DOHH2 (cell line): ENCODE results near the gene GIMAP8.

Experiments
- H3F3A ChIP-seq: fragments of 200-600 bp; sonication (generic), shearing (Covaris generic); 2 replicates; pipeline ENCODE4 v1.6.0; 2016; ENCODE audit warnings: antibody characterized with exemption, mild to moderate bottlenecking; ENCODE audit not compliant: control insufficient read depth, insufficient read depth
- H3K27ac ChIP-seq: fragments of 200-600 bp; sonication (generic); 2 replicates; pipeline ENCODE4 v1.5.1; 2014; ENCODE audit warnings: low read depth, mild to moderate bottlenecking, low read length, moderate library complexity
- H3K27me3 ChIP-seq: fragments of 200-600 bp; sonication (generic); 2 replicates; pipeline ENCODE4 v1.6.1; 2014; ENCODE audit warnings: mild to moderate bottlenecking, low read length, mixed read lengths; ENCODE audit not compliant: control insufficient read depth
- H3K36me3 ChIP-seq: fragments of 200-600 bp; sonication (generic); 2 replicates; pipeline ENCODE4 v1.6.1; 2014; ENCODE audit warnings: mild to moderate bottlenecking, low read length, moderate library complexity, mixed read lengths; ENCODE audit not compliant: control insufficient read depth
- H3K4me1 ChIP-seq: fragments of 200-600 bp; sonication (generic); 2 replicates; pipeline ENCODE4 v1.6.1; 2014; ENCODE audit warnings: mild to moderate bottlenecking, low read length, mixed read lengths; ENCODE audit not compliant: control insufficient read depth
- H3K4me2 ChIP-seq: fragments of 200-600 bp; sonication (generic); 2 replicates; pipeline ENCODE4 v1.6.0; 2014; ENCODE audit warnings: mild to moderate bottlenecking, low read length, moderate library complexity
- H3K4me3 ChIP-seq: fragments of 200-600 bp; sonication (generic); 2 replicates; pipeline ENCODE4 v1.5.1; 2014; ENCODE audit warnings: mild to moderate bottlenecking, low read length, mixed read lengths
- H3K79me2 ChIP-seq: fragments of 200-600 bp; sonication (generic); 2 replicates; pipeline ENCODE4 v1.6.1; 2014; ENCODE audit warnings: mild to moderate bottlenecking, low read length, mixed read lengths; ENCODE audit not compliant: control insufficient read depth
- H3K9me2 ChIP-seq: fragments of 200-600 bp; sonication (generic); replicated peaks from 2 replicates; pipeline ENCODE4 v1.6.1; 2014; ENCODE audit warnings: mild to moderate bottlenecking, low read length, mixed read lengths; ENCODE audit not compliant: control insufficient read depth
- H3K9me3 ChIP-seq: fragments of 200-600 bp; sonication (generic); 2 replicates; pipeline ENCODE4 v1.6.1; 2014; ENCODE audit warnings: antibody characterized with exemption, low read length, mixed read lengths; ENCODE audit not compliant: control insufficient read depth, insufficient read depth
- H4K20me1 ChIP-seq: fragments of 200-600 bp; sonication (generic); 2 replicates; pipeline ENCODE4 v1.6.0; 2014; ENCODE audit warnings: low read depth, mild to moderate bottlenecking, antibody characterized with exemption, low read length, moderate library complexity; ENCODE audit not compliant: control insufficient read depth, insufficient read depth
- CTCF ChIP-seq: fragments of 200-600 bp; sonication (generic); IDR thresholded peaks from one replicate; pipeline ENCODE4 v1.5.1; 2014; ENCODE audit warnings: antibody characterized with exemption, mild to moderate bottlenecking, low read depth, low read length; ENCODE audit not compliant: poor library complexity, severe bottlenecking
- EZH2phosphoT487 ChIP-seq: fragments of 200-600 bp; sonication (generic); IDR thresholded peaks from 2 replicates; pipeline ENCODE4 v1.6.1; 2017; ENCODE audit warnings: borderline replicate concordance, mild to moderate bottlenecking, antibody characterized with exemption, low read length, moderate library complexity, mixed read lengths

The GIMAP8 gene

GRCh38 chr7:150442811-150443210, 7.6 kb upstream of the GIMAP8 start:
- Histone ChIP-seq H4K20me1 (no peaks in the 10 kb centered on the region), H3K79me2 (no peaks in the 10 kb centered on the region), H3K4me1 (no peaks in the 10 kb centered on the region), H3K9me2 (no peaks in the 10 kb centered on the region), H3K4me3 (no peak overlapping the region), H3K4me2 (no peak overlapping the region), H3K27me3 (peaks cover 34% of the 10 kb centered on the region), H3K9me3 (no peaks in the 10 kb centered on the region), H3K36me3 (no peaks in the 10 kb centered on the region), H3K27ac (no peak overlapping the region), H3F3A (no peaks in the 10 kb centered on the region)
- no peak for TF ChIP-seq EZH2phosphoT487
- no peak for TF ChIP-seq CTCF

GRCh38 chr7:150443793-150444540, 6.5 kb upstream of the GIMAP8 start:
- Histone ChIP-seq H3K27me3 (peaks cover 36% of the 10 kb centered on the region), H3K4me2 (no peak overlapping the region), H3K27ac (no peak overlapping the region), H3K9me3 (no peaks in the 10 kb centered on the region), H3K4me3 (no peak overlapping the region), H4K20me1 (no peaks in the 10 kb centered on the region), H3K4me1 (no peaks in the 10 kb centered on the region), H3K79me2 (no peaks in the 10 kb centered on the region), H3K9me2 (no peaks in the 10 kb centered on the region), H3K36me3 (no peaks in the 10 kb centered on the region), H3F3A (no peaks in the 10 kb centered on the region)
- TF ChIP-seq CTCF (no peak), EZH2phosphoT487 (no peak)

- H3K9me3 ChIP-seq: no peaks in the 10 kb centered on the region
- TF ChIP-seq CTCF (no peak), EZH2phosphoT487 (no peak)
- no peaks in the 10 kb centered on the region for H3K9me2 ChIP-seq
- H3K27ac ChIP-seq: no peak overlapping the region
- no peak overlapping the region for H3K4me2 ChIP-seq
- H3K27me3 ChIP-seq: peaks cover 40% of the 10 kb centered on the region
- no peaks in the 10 kb centered on the region for H3F3A ChIP-seq
- H3K79me2 ChIP-seq: no peaks in the 10 kb centered on the region
- H3K4me3 ChIP-seq: no peak overlapping the region
- H3K36me3 ChIP-seq: no peaks in the 10 kb centered on the region
- H3K4me1 ChIP-seq: no peaks in the 10 kb centered on the region
- H4K20me1 ChIP-seq: no peaks in the 10 kb centered on the region
These were observed 5.6 kb upstream of the GIMAP8 start for GRCh38 chr7:150444674-150445365.
